ENCODE data around the gene TDRD7.
"Not testable (repeated sequence)": the region's sequence is repeated elsewhere in the genome, so short reads cannot be mapped to it uniquely, and the experiment has no call there.

TDRD7 gene

GRCh38 chr9:97479496-97480159 lies 67.7 kb downstream of the TDRD7 start:
- peak; percentile 8 for DNase-seq (ENCODE audit: low read depth)

GRCh38 chr9:97480174-97480573 lies 68.3 kb downstream of the TDRD7 start:
- DNase-seq (ENCODE audit: low read depth), result no peak

GRCh38 chr9:97480749-97481148 lies 68.9 kb downstream of the TDRD7 start:
- DNase-seq (ENCODE audit: low read depth), result no peak

GRCh38 chr9:97484134-97484533 lies 72.2 kb downstream of the TDRD7 start:
- DNase-seq (ENCODE audit: low read depth), result no peak

DNA sequence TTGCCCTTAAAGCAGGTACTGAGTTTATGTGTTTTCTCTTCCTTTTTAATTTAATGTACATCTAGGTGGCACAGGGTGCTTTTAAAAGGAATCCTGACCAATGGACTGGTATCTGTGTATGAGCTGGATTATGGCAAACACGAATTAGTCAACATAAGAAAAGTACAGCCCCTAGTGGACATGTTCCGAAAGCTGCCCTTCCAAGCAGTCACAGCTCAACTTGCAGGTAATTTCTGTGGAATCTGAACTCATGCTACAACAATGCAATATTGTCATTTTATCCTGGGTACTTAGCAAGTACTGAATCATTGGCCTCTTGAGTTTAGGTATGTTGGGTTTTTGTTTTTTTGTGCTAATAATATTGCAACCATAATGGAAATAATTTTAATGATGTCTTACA lies 75.2 kb downstream of the TDRD7 start:
- no peak for DNase-seq (ENCODE audit: low read depth)

DNA sequence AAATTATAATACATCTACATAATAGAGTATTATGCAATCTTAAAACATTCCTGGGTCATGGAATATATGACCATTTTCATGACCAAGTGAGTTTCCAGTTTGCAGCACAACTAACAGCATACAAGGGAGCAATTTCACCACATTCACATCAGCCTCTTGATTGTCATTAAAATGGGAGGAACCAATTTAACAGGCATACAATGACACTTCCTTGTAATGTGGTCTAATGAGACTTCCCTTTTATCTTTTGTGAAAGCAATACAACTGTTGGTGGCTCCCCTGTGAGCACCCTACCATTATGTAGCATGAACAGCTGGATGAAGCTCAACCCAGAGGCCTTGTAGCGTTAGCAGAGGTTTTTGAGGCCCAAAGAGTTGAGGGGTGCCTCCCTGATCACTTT lies 76.0 kb downstream of the TDRD7 start:
- DNase-seq (ENCODE audit: low read depth), result no peak

DNA sequence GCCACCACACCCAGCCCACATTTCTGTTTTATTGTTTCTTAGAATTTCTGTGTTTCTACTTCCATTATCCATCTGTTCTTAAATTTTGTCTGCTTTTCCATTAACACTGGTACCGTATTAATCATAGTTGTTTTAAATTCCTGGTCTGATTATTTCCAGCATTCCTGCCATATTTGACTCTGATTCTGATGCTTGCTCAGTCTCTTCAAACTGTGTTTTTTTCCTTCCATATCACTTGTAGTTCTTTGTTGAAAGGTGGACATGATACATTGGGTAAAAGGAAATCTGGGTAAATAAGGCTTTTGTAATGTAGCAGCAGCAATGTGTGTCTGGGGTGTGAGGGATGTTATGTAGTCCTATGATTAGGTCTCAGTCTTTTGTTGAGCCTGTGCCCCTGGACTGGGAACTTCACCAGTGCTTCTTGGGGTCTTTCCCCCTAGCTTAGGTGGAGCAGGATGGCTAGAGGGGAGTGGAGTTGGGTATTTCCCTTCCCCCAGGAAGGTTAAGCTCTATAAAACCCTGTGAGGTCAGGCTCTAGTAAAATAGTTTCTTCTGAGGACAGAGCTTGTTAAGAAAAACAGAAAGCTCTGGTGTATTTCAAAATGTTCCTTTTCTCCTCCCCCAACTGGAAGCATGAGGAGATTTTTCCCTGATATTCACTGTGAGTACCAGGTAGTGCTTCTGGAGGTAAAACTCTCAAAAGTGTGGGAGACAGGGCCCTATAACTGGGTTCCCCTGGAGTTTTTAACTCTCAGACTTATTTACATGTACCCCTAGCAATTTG lies 79.5 kb downstream of the TDRD7 start:
- DNase-seq (ENCODE audit: low read depth), result no peak

DNA sequence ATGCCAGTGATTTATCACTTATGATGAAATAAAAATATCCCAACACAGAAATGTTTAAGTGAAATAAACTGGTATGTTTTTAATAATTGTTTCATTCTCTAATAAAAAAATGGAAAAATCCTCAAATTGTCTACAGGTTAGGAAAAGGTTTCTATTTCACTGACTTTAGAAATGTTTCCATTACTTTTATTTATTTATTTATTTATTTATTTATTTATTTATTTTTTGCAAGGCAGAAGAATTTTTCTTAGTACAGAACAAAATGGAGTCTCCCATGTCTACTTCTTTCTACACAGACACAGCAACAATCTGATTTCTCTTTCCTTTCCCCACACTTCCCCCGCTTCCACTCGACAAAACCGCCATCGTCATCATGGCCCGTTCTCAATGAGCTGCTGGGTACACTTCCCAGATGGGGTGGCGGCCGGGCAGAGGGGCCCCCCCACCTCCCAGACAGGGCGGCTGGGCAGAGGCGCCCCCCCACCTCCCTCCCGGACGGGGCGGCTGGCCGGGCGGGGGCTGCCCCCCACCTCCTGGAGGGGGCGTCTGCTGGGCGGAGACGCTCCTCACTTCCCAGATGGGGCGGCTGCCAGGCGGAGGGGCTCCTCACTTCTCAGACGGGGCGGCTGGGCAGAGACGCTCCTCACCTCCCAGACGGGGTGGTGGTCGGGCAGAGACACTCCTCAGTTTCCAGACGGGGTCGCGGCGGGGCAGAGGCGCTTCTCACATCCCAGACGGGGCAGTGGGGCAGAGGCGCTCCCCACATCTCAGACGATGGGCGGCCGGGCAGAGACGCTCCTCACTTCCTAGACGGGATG lies 85.9 kb downstream of the TDRD7 start:
- not testable (repeated sequence) for DNase-seq (ENCODE audit: low read depth)

DNA sequence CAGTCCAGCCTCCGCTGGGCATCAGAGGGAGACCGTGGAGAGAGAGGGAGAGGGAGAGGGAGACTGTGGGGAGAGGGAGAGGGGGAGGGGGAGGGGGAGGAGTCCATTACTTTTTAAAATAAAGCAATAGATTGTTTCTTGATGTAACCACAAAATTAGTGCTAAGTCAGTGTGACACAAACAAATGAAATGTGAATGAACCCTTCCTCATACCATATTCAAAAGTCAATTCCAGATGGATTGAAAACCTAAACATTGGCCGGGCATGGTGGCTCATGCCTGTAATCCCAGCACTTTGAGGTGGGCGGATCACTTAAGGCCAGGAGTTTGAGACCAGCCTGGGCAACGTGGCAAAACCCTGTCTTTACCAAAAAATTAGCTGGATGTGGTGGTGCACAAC lies 87.0 kb downstream of the TDRD7 start:
- DNase-seq (ENCODE audit: low read depth), result not testable (repeated sequence)

DNA sequence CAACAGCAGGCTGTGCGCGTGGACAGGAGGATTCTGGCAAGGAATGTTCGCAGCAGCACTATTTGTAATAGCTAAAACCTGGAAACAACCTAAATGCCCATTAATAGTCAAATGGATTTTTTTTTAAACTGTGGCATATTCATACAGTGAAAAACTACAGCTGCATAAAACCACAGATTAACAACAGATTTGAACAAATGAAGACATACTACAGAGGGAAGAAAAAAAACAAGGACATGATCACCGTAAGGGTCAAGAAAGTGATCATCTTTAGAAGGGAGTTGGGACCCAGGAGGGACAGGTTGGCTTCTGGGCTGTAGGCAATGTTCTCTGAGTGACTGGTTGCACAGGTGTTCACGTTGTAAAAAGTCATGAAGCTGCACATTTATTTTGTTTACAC lies 88.4 kb downstream of the TDRD7 start:
- no peak for DNase-seq (ENCODE audit: low read depth)

DNA sequence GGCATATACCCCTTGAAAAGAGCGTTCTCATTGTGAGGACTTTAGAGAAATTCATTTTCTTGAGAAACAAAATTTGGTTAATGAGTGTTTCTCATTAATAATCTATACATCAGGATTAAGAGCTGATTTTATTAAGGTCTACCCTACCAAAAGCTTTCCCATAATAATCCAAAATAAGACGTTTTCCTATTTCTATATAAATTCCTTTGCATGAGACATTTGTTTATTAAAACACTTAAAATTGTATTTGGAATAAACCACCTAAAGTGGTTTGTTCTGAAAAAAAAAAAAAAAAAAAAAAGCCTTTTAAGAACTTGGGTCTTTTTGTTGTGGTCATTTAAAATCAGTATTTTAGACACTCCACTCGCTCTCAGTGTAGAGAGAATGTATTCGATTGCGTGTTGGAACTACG lies 88.9 kb downstream of the TDRD7 start:
- DNase-seq (ENCODE audit: low read depth), result no peak

DNA sequence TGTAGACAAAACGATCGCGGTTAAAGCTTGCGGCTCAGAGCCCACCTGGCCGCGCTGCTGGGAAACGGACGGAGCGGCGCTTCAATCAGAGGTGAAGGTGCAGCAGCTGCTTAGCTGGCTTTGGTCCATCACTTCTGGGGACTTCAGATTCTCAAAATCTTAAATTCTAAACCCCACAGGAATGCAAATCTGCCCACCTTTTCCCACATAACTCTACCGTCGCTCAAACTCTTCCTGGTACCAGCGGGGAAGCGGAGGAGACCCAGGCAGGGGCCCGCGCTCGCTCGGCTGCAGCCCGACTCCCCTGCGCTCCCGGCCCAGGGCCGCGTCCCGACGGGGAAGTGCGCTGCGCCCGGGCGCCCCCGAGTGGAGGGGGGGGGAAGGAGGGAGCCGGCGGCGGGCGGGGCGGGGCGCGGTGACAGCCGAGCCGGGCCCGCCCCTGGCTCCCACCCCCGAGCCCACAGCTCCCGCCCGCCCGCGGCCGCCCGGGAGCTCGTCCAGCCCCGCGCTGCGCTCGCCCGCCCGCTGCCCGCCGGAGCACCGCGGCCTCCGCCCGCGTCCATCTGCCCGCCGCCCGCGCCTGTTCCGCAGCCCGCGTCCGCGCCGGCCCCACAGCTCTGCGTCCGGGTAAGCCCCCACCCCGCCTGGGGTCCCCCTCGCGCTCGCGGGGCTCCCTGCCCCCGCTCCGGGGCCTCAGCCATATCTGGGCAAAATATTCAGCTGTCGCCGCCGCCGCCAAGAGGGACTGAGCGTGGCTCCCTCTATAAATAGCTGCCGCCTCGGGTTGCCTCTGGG lies 89.5 kb downstream of the TDRD7 start, which contains the start of gene TMOD1:
TMOD1 (plus strand) TSS at position 490 of the 795 bp plus-strand sequence. CDS start 22,523 bp downstream, outside the sequence.
- peak; percentile 8 for DNase-seq (ENCODE audit: low read depth)

- DNase-seq (ENCODE audit: low read depth), result no peak
These were observed 90.0 kb downstream of the TDRD7 start for GRCh38 chr9:97501972-97502221.

GRCh38 chr9:97502222-97502983 lies 90.5 kb downstream of the TDRD7 start:
- no peak for DNase-seq (ENCODE audit: low read depth)

GRCh38 chr9:97502984-97503861 lies 91.3 kb downstream of the TDRD7 start:
- DNase-seq (ENCODE audit: low read depth), result no peak

DNA sequence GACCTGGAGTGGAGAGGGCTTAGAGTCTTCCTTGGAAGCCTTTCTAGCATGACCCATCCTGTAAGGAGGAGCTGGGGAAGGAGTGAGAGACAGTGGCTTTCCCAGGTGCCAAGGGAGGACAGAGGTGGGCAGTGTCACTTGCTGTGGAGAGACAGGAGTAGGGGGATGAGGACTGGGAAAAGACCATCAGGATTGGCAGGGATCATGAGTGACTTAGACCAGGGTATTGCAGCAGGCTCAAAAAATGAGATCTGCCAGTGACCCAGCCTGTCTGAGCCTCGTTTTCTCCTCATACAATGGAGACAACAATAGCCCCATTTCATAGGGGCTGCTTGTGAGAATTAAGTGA lies 91.9 kb downstream of the TDRD7 start:
- no peak for DNase-seq (ENCODE audit: low read depth)

DNA sequence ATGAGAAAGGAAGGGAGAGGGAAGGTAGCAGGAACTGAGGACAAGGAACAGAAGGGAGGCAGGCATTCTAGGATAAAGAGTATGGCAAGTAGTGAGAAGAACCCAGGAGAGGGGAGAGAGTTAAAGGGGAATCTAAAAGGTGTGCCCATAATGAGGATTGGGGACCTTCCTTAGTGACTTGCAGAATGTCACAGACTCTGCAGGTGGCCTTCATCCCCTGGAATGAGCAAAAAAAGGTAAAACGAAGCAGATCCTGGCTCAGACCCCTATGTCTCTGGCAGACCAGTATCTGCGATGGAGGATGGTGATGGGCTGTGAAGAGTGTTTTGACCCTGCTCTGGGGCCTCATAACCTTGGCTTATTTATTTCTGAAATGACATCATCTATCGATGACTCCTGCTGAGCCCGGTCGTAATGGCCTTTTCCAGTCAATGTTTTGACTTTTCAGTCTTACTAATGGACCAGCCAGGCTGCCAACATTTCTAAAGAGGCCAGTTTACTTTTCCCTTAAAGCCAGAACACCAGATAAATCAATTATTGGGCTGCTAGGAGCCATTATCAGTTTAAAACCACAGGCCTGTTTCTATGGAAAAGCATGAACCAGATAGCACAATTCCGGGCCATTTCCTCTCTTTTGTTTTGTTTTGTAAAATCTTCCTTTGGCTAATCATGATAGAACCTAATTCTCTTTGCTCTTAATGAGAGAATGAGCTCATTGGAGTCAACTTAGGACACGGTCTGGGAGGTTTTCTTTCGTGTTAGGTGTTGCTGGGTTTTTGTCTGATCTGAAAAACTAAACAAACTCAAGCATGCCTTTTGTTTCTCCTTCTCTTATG lies 92.7 kb downstream of the TDRD7 start:
- DNase-seq (ENCODE audit: low read depth), result no peak

DNA sequence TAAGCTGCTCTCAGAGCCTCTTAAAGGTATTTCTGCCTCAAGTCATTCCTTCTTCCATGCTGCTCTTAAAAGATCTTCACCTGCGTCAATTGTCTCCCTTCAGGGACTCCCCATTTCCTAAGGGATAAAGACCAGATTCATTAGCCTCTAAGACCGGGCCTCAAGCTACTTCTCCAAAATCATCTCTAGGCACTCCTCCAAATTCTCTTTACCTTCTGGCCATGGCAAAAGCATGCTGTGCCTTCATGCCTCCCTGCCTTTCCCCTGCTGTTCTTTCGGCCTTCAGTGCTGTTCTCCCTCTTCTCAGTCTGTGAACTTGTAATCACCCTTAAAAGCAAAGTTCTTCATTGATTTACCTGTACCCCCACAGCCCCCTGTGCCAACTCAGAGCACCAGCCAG lies 93.9 kb downstream of the TDRD7 start:
- no peak for DNase-seq (ENCODE audit: low read depth)

- DNase-seq (ENCODE audit: low read depth), result no peak
These were observed 94.4 kb downstream of the TDRD7 start for GRCh38 chr9:97506306-97506705.

- DNase-seq (ENCODE audit: low read depth), result no peak
These were observed 94.9 kb downstream of the TDRD7 start for GRCh38 chr9:97506787-97507186.
